GM12878 (cell line): Measurements from ENCODE around the gene SLC16A6. TPM values are rescaled to one million over a fixed set of nuclear protein-coding genes. Genes with fewer than 3 reads are reported as not detected.

Experiments used
- CEBPZ ChIP-seq: fragments of 150-350 bp; IDR thresholded peaks from 2 replicates; pipeline ENCODE4 v1.6.1; 2016; ENCODE audit warnings: low read depth, low read length
- EGR1 ChIP-seq, 2 experiments: IDR thresholded peaks; 1 replicate in 1 of 2; 2 replicates in 1 of 2; pipeline ENCODE4 v1.6.1; 2011 to 2012; ENCODE audit warnings: low read depth in 2 of 2, low read length in 2 of 2, borderline replicate concordance in 1 of 2, mild to moderate bottlenecking in 1 of 2, moderate library complexity in 1 of 2
- ETV6 ChIP-seq, 2 experiments: fragments of 450-650 bp in 1 of 2; IDR thresholded peaks in 1 of 2; conservative IDR thresholded peaks in 1 of 2; 2 replicates each; pipeline ENCODE4 v1.6.1; 2014; ENCODE audit warnings: antibody characterized with exemption in 1 of 2, borderline replicate concordance in 1 of 2, low read depth in 1 of 2, mild to moderate bottlenecking in 1 of 2, moderate library complexity in 1 of 2
- NRF1 ChIP-seq: conservative IDR thresholded peaks from 2 replicates; pipeline ENCODE4 v1.6.1; 2011; ENCODE audit warnings: mild to moderate bottlenecking, low read depth, low read length, improper control_type of control experiment
- WRNIP1 ChIP-seq: IDR thresholded peaks from 2 replicates; pipeline ENCODE4 v1.6.1; 2011; ENCODE audit warnings: low read depth, low read length, improper control_type of control experiment, borderline replicate concordance
- polyA plus RNA-seq, 11 experiments: library from polyadenylated mRNA; depleted of rRNA in 4 of 11; unstranded in 6 of 11; stranded (reverse) in 5 of 11; fragments of >200 nt; fragmentation: Nextera tagmentation in 4 of 11; fragmentation: Illumina TruSeq in 1 of 11; extraction: Ambion mirVana in 4 of 11; extraction: Trizol in 1 of 11; gene quantifications; 1 replicate in 1 of 11; 2 replicates in 10 of 11; pipeline versions ENCODE4 v1.2.1 to v1.2.3, GENCODE V29; 2011 to 2016; ENCODE audit warnings: inconsistent platforms in 2 of 11, missing spikeins in 2 of 11, low read depth in 1 of 11
- total RNA-seq, 4 experiments: library from RNA; depleted of rRNA in 3 of 4; stranded (reverse); fragments of >200 nt in 3 of 4; fragmentation: Illumina TruSeq in 1 of 4; extraction: Trizol in 1 of 4; gene quantifications; 2 replicates each; pipeline versions ENCODE4 v1.2.1 to v1.2.3, GENCODE V29; 2013 to 2021
- TF ChIP-seq, protein P1 (sequence below): fragments of 450-650 bp; formaldehyde crosslinking; IDR thresholded peaks from 2 replicates; pipeline ENCODE4 v1.5.0; 2022; ENCODE audit warnings: mild to moderate bottlenecking, missing genetic modification characterization
- TF ChIP-seq, protein P2 (sequence below): fragments of 450-650 bp; IDR thresholded peaks from 2 replicates; pipeline ENCODE4 v1.6.1; 2017; ENCODE audit warnings: low read depth, mild to moderate bottlenecking, moderate library complexity
- TF ChIP-seq, protein P3 (sequence below): fragments of 450-650 bp; IDR thresholded peaks from 2 replicates; pipeline ENCODE4 v1.6.1; 2016; ENCODE audit warnings: mild to moderate bottlenecking, moderate library complexity, borderline replicate concordance

Gene SLC16A6
- total and polyA plus RNA-seq, 10 of the 15 experiments (the other 5 are each of a cell fraction or from before 2014, with no cell fraction given): 2.4 to 8.8 (median 6.0) TPM

- TF ChIP-seq, protein P1, sequence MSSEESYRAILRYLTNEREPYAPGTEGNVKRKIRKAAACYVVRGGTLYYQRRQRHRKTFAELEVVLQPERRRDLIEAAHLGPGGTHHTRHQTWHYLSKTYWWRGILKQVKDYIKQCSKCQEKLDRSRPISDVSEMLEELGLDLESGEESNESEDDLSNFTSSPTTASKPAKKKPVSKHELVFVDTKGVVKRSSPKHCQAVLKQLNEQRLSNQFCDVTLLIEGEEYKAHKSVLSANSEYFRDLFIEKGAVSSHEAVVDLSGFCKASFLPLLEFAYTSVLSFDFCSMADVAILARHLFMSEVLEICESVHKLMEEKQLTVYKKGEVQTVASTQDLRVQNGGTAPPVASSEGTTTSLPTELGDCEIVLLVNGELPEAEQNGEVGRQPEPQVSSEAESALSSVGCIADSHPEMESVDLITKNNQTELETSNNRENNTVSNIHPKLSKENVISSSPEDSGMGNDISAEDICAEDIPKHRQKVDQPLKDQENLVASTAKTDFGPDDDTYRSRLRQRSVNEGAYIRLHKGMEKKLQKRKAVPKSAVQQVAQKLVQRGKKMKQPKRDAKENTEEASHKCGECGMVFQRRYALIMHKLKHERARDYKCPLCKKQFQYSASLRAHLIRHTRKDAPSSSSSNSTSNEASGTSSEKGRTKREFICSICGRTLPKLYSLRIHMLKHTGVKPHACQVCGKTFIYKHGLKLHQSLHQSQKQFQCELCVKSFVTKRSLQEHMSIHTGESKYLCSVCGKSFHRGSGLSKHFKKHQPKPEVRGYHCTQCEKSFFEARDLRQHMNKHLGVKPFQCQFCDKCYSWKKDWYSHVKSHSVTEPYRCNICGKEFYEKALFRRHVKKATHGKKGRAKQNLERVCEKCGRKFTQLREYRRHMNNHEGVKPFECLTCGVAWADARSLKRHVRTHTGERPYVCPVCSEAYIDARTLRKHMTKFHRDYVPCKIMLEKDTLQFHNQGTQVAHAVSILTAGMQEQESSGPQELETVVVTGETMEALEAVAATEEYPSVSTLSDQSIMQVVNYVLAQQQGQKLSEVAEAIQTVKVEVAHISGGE (CRISPR knock-in tag): no peak
- TF ChIP-seq ETV6 (conservative IDR thresholded peaks at IDR 0.05 in 1 of 2, IDR thresholded peaks at IDR 0.05 in 1 of 2; ENCODE audit: borderline replicate concordance in 1 of 2, low read depth in 1 of 2) (no peak), EGR1 (IDR thresholded peaks at IDR 0.05; ENCODE audit: borderline replicate concordance in 1 of 2, low read depth in 2 of 2, low read length in 2 of 2) (no peak), WRNIP1 (no peak), NRF1 (no peak), CEBPZ (no peak)
- TF ChIP-seq, protein P2, sequence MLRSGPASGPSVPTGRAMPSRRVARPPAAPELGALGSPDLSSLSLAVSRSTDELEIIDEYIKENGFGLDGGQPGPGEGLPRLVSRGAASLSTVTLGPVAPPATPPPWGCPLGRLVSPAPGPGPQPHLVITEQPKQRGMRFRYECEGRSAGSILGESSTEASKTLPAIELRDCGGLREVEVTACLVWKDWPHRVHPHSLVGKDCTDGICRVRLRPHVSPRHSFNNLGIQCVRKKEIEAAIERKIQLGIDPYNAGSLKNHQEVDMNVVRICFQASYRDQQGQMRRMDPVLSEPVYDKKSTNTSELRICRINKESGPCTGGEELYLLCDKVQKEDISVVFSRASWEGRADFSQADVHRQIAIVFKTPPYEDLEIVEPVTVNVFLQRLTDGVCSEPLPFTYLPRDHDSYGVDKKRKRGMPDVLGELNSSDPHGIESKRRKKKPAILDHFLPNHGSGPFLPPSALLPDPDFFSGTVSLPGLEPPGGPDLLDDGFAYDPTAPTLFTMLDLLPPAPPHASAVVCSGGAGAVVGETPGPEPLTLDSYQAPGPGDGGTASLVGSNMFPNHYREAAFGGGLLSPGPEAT: no peak
- TF ChIP-seq, protein P3, sequence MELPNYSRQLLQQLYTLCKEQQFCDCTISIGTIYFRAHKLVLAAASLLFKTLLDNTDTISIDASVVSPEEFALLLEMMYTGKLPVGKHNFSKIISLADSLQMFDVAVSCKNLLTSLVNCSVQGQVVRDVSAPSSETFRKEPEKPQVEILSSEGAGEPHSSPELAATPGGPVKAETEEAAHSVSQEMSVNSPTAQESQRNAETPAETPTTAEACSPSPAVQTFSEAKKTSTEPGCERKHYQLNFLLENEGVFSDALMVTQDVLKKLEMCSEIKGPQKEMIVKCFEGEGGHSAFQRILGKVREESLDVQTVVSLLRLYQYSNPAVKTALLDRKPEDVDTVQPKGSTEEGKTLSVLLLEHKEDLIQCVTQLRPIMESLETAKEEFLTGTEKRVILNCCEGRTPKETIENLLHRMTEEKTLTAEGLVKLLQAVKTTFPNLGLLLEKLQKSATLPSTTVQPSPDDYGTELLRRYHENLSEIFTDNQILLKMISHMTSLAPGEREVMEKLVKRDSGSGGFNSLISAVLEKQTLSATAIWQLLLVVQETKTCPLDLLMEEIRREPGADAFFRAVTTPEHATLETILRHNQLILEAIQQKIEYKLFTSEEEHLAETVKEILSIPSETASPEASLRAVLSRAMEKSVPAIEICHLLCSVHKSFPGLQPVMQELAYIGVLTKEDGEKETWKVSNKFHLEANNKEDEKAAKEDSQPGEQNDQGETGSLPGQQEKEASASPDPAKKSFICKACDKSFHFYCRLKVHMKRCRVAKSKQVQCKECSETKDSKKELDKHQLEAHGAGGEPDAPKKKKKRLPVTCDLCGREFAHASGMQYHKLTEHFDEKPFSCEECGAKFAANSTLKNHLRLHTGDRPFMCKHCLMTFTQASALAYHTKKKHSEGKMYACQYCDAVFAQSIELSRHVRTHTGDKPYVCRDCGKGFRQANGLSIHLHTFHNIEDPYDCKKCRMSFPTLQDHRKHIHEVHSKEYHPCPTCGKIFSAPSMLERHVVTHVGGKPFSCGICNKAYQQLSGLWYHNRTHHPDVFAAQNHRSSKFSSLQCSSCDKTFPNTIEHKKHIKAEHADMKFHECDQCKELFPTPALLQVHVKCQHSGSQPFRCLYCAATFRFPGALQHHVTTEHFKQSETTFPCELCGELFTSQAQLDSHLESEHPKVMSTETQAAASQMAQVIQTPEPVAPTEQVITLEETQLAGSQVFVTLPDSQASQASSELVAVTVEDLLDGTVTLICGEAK: no peak
- TF ChIP-seq, all 136 proteins: peak for 0
These were observed 30.6 kb upstream of the SLC16A6 start (continued) for GRCh38 chr17:68321556-68321954.
